Thymus (tissue), 14 donors: ENCODE data around the gene HOXC5. TPM values are rescaled to one million over a fixed set of nuclear protein-coding genes. Genes with fewer than 3 reads are reported as not detected.

Experiments
- DNase-seq, 9 donors: peaks; one replicate each; pipeline ENCODE4 v3.0.0-alpha.2; 2013; ENCODE audit warnings: low spot score in 9 of 9, low read depth in 6 of 9, missing footprints in 1 of 9
- H3K27ac ChIP-seq, 2 donors: one replicate each; pipeline ENCODE4 v1.5.1; 2013; ENCODE audit warnings: control low read depth in 1 of 2, low read depth in 1 of 2, low read length in 1 of 2, mild to moderate bottlenecking in 1 of 2, moderate library complexity in 1 of 2
- H3K27me3 ChIP-seq, 2 donors: one replicate each; pipeline ENCODE4 v1.5.1; 2013; ENCODE audit warnings: low read length in 1 of 2; ENCODE audit not compliant: control insufficient read depth in 2 of 2, insufficient read depth in 1 of 2
- H3K36me3 ChIP-seq, 2 donors: one replicate each; pipeline ENCODE4 v1.5.1; 2013; ENCODE audit warnings: low read length in 1 of 2, mild to moderate bottlenecking in 1 of 2, moderate library complexity in 1 of 2; ENCODE audit not compliant: control insufficient read depth in 2 of 2, insufficient read depth in 2 of 2
- H3K4me1 ChIP-seq, 2 donors: one replicate each; pipeline ENCODE4 v1.5.1; 2013; ENCODE audit warnings: low read length in 2 of 2; ENCODE audit not compliant: control insufficient read depth in 2 of 2, insufficient read depth in 2 of 2
- H3K4me3 ChIP-seq, 2 donors: one replicate each; pipeline ENCODE4 v1.5.1; 2013; ENCODE audit warnings: low read length in 2 of 2, control low read depth in 1 of 2, mild to moderate bottlenecking in 1 of 2
- H3K9me3 ChIP-seq, 2 donors: one replicate each; pipeline ENCODE4 v1.5.1; 2013; ENCODE audit warnings: low read length in 1 of 2, mild to moderate bottlenecking in 1 of 2; ENCODE audit not compliant: control insufficient read depth in 2 of 2, insufficient read depth in 1 of 2
- WGBS: extraction: QIAGEN DNeasy Blood & Tissue Kit; methylation state at CpG from one replicate; pipeline ENCODE4 v1.1.7; 2013; 5-methylcytosine and 5-hydroxymethylcytosine counted together
- long read RNA-seq, 10 donors: transcript quantifications; one replicate each; lab custom pipeline, GENCODE V29; 2026
- polyA plus RNA-seq: library from polyadenylated mRNA; stranded (reverse); fragments of 200-250 nt; gene quantifications from one replicate; pipeline ENCODE4 v1.2.3, GENCODE V29; 2013
- total RNA-seq: library from RNA; stranded (reverse); fragments of 120-200 nt; gene quantifications from one replicate; pipeline ENCODE4 v1.2.4, GENCODE V29; 2013
- donor health status: healthy.

HOXC5 gene
- total RNA-seq (0.05 TPM), polyA plus RNA-seq (not detected)
- long read RNA-seq, donor 1, result 0 reads
- long read RNA-seq, donor 2, result 0 reads
- long read RNA-seq, donor 3, result 0 reads
- long read RNA-seq, donor 4, result 0 reads
- long read RNA-seq, donor 5, result 0 reads
- long read RNA-seq, donor 6, result 0 reads
- long read RNA-seq, donor 7, result 0 reads
- long read RNA-seq, donor 8, partial matches to known transcripts, result 0 of 1 reads
- long read RNA-seq, donor 8, other reads (novel, unspliced or antisense), result 0 of 1 reads
- long read RNA-seq, donor 9, partial matches to known transcripts, result 0 of 1 reads
- long read RNA-seq, donor 9, other reads (novel, unspliced or antisense), result 0 of 1 reads
- long read RNA-seq, donor 10, result 0 reads

GRCh38 chr12:54032627-54033100 is at the start of gene HOXC5:
Gene HOXC5, plus strand, starts transcription at chr12:54033050. Its CDS starts 73 bp downstream, at chr12:54033123.
- 6% methylated on average over 12 of the region's 12 CpGs for WGBS
- Histone ChIP-seq H3K9me3 (peaks cover 10 to 13% of the 10 kb centered on the region in 2 donors), H3K27ac (no peak within 1 kb of the TSS), H3K27me3 (peaks cover 92 to 100% of the 10 kb centered on the region in 2 donors), H3K4me3 (no peak within 1 kb of the TSS), H3K36me3 (peaks cover 0 to 3% of the 10 kb centered on the region in 2 donors), H3K4me1 (no peaks in the 10 kb centered on the region)
- peak in 8 of 9 donors; percentile 9 to 64 (median 30) for DNase-seq

DNA sequence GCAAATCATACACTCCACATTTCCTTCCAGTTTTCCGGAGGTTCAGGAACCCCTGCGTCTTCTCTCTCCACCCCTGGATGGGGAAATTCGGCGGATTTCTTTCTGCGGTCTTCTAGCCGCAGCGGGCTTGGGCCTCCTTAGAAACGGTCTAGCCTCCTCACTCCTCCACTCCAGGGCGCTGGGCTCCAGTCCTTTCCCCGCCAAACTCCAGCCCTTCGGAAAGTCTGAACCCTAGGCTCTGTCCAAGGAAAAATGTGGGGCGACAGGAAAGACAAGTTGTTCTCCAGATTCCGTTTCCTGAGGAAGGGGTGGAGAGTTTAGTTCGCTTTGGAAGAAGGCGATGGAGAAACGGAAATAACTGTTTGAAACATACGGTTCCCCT is 49.3 kb upstream of the HOXC5 start:
- Histone ChIP-seq H3K9me3 (peaks cover 0 to 3% of the 10 kb centered on the region in 2 donors), H3K36me3 (no peaks in the 10 kb centered on the region), H3K4me1 (peaks cover 0 to 2% of the 10 kb centered on the region in 2 donors), H3K27ac (no peak overlapping the region), H3K4me3 (no peak overlapping the region), H3K27me3 (peaks cover 94 to 100% of the 10 kb centered on the region in 2 donors)
- no peak for DNase-seq
- 4% methylated on average over 17 of the region's 17 CpGs for WGBS

- 5% methylated on average over 30 of the region's 30 CpGs for WGBS
- DNase-seq, result no peak
Observed at GRCh38 chr12:53983950-53984572, 48.8 kb upstream of the HOXC5 start.

DNA sequence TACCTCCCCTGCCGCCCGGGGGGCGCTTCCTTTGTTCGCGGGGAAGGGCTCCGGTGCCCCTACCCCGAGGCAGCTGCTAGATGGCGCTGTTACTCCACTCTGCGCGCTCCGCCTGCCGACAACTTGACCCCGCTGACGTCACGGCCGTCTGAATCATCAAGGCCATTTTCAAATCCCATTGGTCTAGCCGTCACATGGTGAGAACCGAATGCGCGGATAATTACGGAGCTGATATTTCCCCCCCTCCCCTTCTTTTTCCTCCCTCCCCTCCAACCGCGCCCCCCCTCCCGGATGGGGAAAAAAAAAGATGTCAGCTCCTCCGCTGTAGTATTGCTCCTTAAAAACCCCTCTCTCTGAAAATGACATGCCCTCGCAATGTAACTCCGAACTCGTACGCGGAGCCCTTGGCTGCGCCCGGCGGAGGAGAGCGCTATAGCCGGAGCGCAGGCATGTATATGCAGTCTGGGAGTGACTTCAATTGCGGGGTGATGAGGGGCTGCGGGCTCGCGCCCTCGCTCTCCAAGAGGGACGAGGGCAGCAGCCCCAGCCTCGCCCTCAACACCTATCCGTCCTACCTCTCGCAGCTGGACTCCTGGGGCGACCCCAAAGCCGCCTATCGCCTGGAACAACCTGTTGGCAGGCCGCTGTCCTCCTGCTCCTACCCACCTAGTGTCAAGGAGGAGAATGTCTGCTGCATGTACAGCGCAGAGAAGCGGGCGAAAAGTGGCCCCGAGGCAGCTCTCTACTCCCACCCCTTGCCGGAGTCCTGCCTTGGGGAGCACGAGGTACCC is 47.8 kb upstream of the HOXC5 start, which contains the start of gene HOXC10:
Gene HOXC10 (plus strand): TSS at position 246 of the 791 bp plus-strand sequence. CDS start 114 bp downstream, at position 360.
- H3K4me3 ChIP-seq, result peak within 1 kb of the TSS in 1 of 2 donors; percentile 33
- H3K4me1 ChIP-seq, result peaks cover 2 to 4% of the 10 kb centered on the region in 2 donors
- H3K27ac ChIP-seq, result no peak within 1 kb of the TSS
- peak; percentile 24 to 74 (median 32) for DNase-seq
- no peaks in the 10 kb centered on the region for H3K36me3 ChIP-seq
- peaks cover 93 to 100% of the 10 kb centered on the region in 2 donors for H3K27me3 ChIP-seq
- 6% methylated on average over 55 of the region's 55 CpGs for WGBS
- peaks cover 0 to 4% of the 10 kb centered on the region in 2 donors for H3K9me3 ChIP-seq

More at GRCh38 chr12:53983950-53984572, 48.8 kb upstream of the HOXC5 start:
- Histone ChIP-seq H3K27me3 (peaks cover 93 to 100% of the 10 kb centered on the region in 2 donors), H3K9me3 (peaks cover 0 to 3% of the 10 kb centered on the region in 2 donors), H3K4me3 (no peak overlapping the region), H3K36me3 (no peaks in the 10 kb centered on the region), H3K4me1 (peaks cover 2 to 3% of the 10 kb centered on the region in 2 donors), H3K27ac (no peak overlapping the region)

DNA sequence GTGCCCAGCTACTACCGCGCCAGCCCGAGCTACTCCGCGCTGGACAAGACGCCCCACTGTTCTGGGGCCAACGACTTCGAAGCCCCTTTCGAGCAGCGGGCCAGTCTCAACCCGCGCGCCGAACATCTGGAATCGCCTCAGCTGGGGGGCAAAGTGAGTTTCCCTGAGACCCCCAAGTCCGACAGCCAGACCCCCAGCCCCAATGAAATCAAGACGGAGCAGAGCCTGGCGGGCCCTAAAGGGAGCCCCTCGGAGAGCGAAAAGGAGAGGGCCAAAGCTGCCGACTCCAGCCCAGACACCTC is 47.2 kb upstream of the HOXC5 start:
- WGBS, result 10% methylated on average over 21 of the region's 21 CpGs
- Histone ChIP-seq H3K36me3 (no peaks in the 10 kb centered on the region), H3K4me3 (peak overlapping the region in 1 of 2 donors; percentile 18), H3K4me1 (peaks cover 2 to 4% of the 10 kb centered on the region in 2 donors), H3K27ac (no peak overlapping the region), H3K9me3 (peaks cover 0 to 4% of the 10 kb centered on the region in 2 donors), H3K27me3 (peaks cover 96 to 100% of the 10 kb centered on the region in 2 donors)
- DNase-seq, result no peak

- peaks cover 97 to 100% of the 10 kb centered on the region in 2 donors for H3K27me3 ChIP-seq
- H3K36me3 ChIP-seq, result no peaks in the 10 kb centered on the region
- WGBS, result 3% methylated on average over 50 of the region's 50 CpGs
- peak overlapping the region in 1 of 2 donors; percentile 18 for H3K4me3 ChIP-seq
- H3K9me3 ChIP-seq, result peaks cover 0 to 4% of the 10 kb centered on the region in 2 donors
- H3K4me1 ChIP-seq, result peaks cover 2 to 4% of the 10 kb centered on the region in 2 donors
- DNase-seq, result no peak
- no peak overlapping the region for H3K27ac ChIP-seq
Observed at GRCh38 chr12:53985994-53986685, 46.7 kb upstream of the HOXC5 start.

GRCh38 chr12:53986686-53987483 is 46.0 kb upstream of the HOXC5 start:
- 23% methylated on average over 21 of the region's 21 CpGs for WGBS
- H3K9me3 ChIP-seq, result peaks cover 0 to 4% of the 10 kb centered on the region in 2 donors
- peaks cover 95 to 100% of the 10 kb centered on the region in 2 donors for H3K27me3 ChIP-seq
- no peak overlapping the region for H3K4me3 ChIP-seq
- H3K27ac ChIP-seq, result no peak overlapping the region
- DNase-seq, result no peak
- no peaks in the 10 kb centered on the region for H3K36me3 ChIP-seq
- peaks cover 2 to 4% of the 10 kb centered on the region in 2 donors for H3K4me1 ChIP-seq

- H3K4me1 ChIP-seq, result peaks cover 2 to 4% of the 10 kb centered on the region in 2 donors
- peaks cover 4 to 6% of the 10 kb centered on the region in 2 donors for H3K9me3 ChIP-seq
- 16% methylated on average over 4 of the region's 4 CpGs for WGBS
- no peak for DNase-seq
- no peaks in the 10 kb centered on the region for H3K36me3 ChIP-seq
- H3K27ac ChIP-seq, result no peak overlapping the region
- no peak overlapping the region for H3K4me3 ChIP-seq
- peaks cover 95 to 100% of the 10 kb centered on the region in 2 donors for H3K27me3 ChIP-seq
Observed at GRCh38 chr12:53987787-53988230, 45.0 kb upstream of the HOXC5 start.
